Sciatic nerve (tissue), 2 donors: ENCODE results near the gene ADCY3. TPM values are rescaled to one million over a fixed set of nuclear protein-coding genes. Genes with fewer than 3 reads are reported as not detected.
"Not testable (repeated sequence)": the region's sequence is repeated elsewhere in the genome, so short reads cannot be mapped to it uniquely, and the experiment has no call there.

Experiments used
- ATAC-seq: fragments of 200-7000 bp; cut with Tn5 transposase; one replicate; pipeline ENCODE4 v1.9.1; 2020; ENCODE audit warnings: mild to moderate bottlenecking, moderate library complexity
- DNase-seq: peaks from one replicate; pipeline ENCODE4 v3.0.0-alpha.2; 2020; ENCODE audit warnings: low spot score
- intact Hi-C: fragments of 100-400 bp; cut with DNase I; formaldehyde crosslinking; loops from one replicate; pipeline ENCODE4 v1.14.2; 2022
- total RNA-seq: library from RNA; stranded (reverse); fragmentation: NEBNext Ultra II Directional; extraction: Animal tissue kit (Norgen Biotek cat#: 25700); gene quantifications from one replicate; pipeline ENCODE4 v1.2.1, GENCODE V29; 2021
- donor health status: DM: no; HTN: no; CAD: no.
- donor health status: DM: no; HTN: no; CAD: no.

ADCY3 gene
- total RNA-seq, 1 donor from 2014 or later = 306 TPM

DNA sequence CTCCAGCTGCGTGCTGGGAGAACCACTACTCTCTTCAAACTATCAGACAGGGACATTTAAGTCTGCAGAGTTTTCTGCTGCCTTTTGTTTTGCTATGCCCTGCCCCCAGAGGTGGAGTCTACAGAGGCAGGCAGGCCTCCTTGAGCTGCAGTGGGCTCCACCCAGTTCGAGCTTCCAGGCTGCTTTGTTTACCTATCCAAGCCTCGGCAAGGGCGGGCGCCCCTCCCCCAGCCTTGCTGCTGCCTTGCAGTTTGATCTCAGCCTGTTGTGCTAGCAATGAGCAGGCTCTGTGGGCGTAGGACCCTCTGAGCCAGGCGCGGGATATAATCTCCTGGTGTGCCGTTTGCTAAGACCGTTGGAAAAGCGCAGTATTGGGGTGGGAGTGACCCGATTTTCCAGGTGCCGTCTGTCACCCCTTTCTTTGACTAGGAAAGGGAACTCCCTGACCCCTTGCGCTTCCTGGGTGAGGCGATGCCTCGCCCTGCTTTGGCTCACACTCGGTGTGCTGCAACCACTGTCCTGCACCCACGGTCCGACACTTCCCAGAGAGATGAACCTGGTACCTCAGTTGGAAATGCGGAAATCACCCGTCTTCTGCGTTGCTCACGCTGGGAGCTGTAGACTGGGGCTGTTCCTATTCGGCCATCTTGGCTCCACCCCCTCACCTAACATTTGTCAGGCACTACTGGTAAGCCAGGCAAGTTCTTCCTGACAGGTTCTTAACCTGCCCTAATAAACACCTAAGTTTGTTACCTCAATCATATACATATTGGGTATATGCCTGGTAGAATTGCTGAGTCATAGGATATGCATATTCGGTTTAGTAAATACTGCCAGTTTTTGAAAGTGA is 114.0 kb downstream of the ADCY3 start:
- DNase-seq, ATAC-seq, intact Hi-C loops: not testable (repeated sequence)

DNA sequence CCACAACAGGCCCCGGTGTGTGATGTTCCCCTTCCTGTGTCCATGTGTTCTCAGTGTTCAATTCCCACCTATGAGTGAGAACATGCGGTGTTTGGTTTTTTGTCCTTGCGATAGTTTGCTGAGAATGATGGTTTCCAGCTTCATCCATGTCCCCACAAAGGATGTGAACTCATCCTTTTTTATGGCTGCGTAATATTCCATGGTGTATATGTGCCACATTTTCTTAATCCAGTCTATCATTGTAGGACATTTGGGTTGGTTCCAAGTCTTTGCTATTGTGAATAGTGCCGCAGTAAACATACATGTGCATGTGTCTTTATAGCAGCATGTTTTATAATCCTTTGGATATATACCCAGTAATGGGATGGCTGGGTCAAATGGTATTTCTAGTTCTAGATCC is 119.5 kb downstream of the ADCY3 start:
- DNase-seq, intact Hi-C loops, ATAC-seq: not testable (repeated sequence)

DNA sequence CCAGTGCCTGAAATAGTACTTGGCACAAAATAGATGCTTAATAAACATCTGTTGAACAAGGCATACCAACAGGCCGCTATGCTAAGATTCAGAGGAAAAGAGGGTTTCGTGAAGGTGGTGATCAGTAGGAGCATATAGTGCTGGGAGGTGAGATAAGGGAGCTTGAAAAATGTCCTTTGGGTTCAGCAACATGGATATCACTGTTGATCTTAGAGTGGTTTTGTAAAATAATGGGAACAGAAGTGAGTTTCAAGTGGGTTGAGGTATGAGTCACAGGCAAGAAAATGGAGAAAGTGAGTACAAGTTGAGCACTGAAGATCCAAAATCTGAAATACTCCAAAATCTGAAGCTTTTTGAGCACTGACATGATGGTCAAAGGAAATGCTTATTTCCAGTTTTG is 122.4 kb downstream of the ADCY3 start:
- intact Hi-C loops = no loop called here
- DNase-seq (no peak), ATAC-seq (no peak)

DNA sequence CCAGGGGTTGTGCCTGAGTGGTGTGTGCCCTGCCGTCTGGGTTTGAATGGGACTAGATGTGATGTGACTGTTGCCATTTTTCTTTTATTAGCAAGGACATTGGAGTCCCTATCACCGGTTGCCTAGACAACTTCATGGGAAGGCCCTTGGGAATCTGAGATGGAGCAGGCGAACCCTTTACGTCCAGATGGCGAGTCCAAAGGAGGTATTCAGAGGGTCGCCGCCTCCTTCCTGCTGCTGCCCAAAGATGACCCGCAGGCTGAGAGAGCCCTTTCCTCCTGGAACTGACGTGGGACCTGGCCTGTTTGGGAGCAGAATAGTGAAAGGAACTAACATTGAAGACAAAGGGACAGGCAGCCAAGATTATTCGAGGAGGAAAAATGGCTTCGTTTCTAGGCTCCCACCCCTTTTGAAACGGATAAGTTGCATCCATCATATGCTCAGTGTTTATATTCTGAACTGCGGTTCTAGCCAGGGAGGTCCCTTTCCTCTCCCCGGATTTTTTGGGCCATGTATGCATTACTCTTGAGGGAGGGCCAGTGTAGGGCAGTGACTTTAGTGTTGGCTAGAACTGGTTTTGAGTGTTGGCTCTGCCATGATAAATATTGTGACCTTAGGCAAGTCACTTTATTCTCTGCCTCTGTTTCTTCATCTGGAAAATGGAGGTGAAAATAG is 126.1 kb downstream of the ADCY3 start:
- intact Hi-C loops = no loop called here
- no peak for ATAC-seq
- no peak for DNase-seq

GRCh38 chr2:24792874-24793760 is 126.9 kb downstream of the ADCY3 start, which contains the start of the genes CENPO and PTRHD1:
Gene CENPO (plus strand): TSS chr2:24793425. CDS start chr2:24793920, 495 bp downstream.
Gene PTRHD1 (minus strand): TSS chr2:24793391. CDS start chr2:24793377, 14 bp downstream.
- intact Hi-C loops = no loop called here
- ATAC-seq = peak; percentile 99
- DNase-seq = peak; percentile 96

DNA sequence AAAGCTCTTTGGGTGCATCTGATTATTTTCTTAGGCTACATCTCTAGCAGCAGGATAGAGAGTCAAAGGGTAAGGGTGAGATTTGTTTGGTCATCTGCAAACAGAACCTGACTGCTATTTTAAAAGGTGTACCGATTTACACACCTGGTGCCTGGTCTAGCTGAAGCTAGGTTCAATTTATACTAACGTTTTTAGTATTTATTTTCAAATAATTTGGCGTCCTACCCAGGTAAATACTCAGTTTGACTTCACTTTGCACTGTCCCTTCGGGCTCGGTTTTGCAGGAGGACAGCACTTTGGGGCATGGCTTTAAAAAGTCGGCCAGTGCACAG is 127.5 kb downstream of the ADCY3 start:
- no peak for DNase-seq
- intact Hi-C loops = no loop called here
- no peak for ATAC-seq

GRCh38 chr2:24791452-24791851 is 128.6 kb downstream of the ADCY3 start:
- ATAC-seq = no peak
- DNase-seq = no peak
- intact Hi-C loops = no loop called here

DNA sequence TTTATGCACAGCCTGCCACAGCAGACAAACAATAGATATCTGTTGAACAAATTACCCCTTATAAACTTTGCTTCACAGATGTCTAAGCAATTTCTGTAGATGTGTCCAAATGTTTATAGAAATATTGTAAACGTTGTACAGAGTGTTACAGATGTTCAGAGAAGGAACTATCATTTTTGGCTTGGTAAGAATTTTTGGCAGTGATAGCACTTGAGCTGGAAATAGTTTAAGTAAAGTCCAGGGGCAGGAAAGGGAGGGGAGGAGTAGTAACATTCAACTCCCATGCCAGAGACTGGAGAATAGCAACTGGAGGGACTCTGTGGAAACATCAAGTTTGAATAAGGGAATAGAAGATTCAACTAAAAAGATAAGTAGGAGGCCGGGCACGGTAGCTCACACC is 131.2 kb downstream of the ADCY3 start:
- DNase-seq (no peak), ATAC-seq (no peak)
- intact Hi-C loops = no loop called here

DNA sequence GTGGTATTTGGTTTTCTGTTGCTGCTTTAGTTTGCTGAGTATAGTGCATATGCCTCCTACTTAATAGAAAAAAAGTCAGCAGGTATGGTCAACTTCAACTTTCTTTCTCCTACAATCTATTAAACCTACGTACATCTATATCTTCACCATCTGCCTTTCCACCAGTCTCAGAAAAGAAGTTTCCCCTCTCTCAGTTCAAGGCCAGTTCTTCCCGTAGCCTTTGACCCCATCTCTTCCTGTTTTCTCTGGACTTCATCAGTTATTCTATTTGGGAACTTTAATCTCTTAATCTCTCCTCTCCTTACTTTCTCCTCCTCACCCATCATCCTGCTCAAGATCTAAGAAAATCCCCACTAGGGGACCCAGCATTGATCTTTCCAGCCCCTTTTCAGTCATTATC is 132.5 kb downstream of the ADCY3 start:
- ATAC-seq (no peak), DNase-seq (no peak)
- intact Hi-C loops = no loop called here

GRCh38 chr2:24785671-24786321 is 134.2 kb downstream of the ADCY3 start:
- ATAC-seq (peak; percentile 67), DNase-seq (no peak)
- intact Hi-C loops = no loop called here

DNA sequence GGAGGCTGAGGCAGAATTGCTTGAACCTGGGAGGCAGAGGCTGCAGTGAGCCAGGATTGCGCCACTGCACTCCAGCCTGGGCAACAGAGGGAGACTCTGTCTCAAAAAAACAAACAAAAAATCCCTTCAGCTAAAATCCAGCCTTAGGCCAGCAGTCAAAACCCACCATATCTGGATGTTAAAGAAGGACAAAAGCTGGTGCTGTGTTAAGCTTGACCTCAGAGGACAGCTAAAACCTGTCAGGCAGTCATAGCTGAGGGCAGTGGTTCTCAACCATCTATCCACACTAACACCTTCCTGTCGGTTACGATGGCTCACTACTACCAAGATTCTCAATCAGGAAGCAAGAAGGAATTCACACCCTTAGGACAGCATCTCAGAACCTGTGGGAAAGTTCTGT is 136.4 kb downstream of the ADCY3 start:
- ATAC-seq = no peak
- no peak for DNase-seq
- intact Hi-C loops = no loop called here

DNA sequence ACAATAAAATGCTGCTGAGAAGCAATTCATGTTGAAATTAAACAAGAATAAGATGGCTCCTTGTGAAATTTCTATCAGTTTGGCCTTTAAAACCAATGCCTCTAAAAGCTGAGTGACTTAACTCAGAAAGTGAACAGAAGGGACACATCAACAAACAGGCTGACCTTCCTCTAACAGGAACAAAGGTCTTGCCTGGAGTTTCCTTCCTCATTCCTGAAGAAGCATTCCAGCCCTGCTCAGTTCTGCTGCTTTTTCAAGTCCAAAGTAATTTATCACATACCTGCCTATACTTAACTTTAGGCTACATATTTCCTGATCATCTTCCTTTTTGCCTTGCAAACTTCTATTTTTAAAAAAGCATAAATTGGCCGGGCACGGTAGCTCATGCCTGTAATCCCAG is 140.9 kb downstream of the ADCY3 start:
- intact Hi-C loops = no loop called here
- no peak for ATAC-seq
- no peak for DNase-seq

GRCh38 chr2:24774373-24774772 is 145.7 kb downstream of the ADCY3 start:
- no peak for DNase-seq
- intact Hi-C loops = no loop called here
- no peak for ATAC-seq

DNA sequence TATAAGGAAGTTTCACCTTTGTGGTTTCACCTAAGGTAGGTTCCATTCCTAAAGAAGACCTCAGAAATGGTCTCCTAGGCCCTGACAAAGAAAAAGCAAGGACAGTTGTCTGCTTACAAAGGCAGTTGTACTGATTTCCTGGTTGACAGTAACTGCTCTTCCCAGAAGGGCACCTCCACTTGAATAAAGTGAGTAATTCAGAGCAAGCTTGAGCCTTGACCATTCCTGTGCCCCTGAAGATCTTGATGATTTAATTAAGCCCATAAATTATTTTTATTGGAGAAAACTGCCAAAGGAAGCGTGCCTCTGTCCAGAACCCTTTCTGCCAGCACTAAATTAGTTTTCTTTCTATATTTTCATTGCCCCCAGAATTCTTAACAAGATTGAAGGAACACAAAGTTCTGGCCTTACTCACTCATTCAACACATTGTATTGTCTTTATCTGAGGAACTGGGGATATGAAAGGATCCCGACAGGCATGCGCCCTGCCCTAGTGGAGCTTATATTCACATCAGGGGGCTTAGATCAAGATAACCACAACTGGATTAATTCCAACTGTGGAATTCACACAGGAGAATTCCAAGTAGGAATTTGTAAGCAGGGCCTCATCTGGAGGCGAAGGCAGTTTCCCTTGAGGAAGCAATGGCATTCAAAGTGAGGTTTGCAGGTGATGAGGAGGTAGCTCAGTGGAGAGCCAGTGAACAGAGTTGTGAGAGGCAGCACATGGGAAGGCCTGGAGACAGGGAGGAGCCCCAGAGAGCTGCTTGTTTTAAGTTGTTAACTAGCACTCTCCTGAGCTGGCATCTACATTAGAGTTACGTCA is 148.1 kb downstream of the ADCY3 start:
- ATAC-seq = no peak
- intact Hi-C loops = no loop called here

GRCh38 chr2:24771061-24771460 is 149.0 kb downstream of the ADCY3 start:
- DNase-seq (no peak), ATAC-seq (no peak)
- intact Hi-C loops = no loop called here

More for the DNA sequence above, 148.1 kb downstream of the ADCY3 start:
- no peak for DNase-seq
